ENCODE data around the gene NFX1. TPM values are rescaled to one million over a fixed set of nuclear protein-coding genes. Genes with fewer than 3 reads are reported as not detected.

NFX1 gene
- total RNA-seq, 4 donors from 2014 or later = 31.7 to 53.9 (median 42.3) TPM

DNA sequence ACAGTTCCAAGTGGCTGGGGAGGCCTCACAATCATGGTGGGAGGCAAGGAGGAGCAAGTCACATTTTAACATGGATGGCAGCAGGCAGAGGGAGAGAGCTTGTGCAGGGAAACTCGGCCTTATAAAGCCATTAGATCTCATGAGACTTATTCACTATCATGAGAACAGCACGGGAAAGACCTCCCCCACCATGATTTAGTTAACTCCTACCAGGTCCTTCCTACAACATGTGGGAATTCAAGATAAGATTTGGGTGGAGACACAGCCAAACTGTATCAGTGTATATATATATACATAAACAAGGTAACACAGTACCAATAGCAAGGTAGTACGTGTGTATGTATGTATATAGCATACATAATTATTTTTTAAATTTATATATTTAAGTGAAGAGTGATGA is 50.9 kb downstream of the NFX1 start:
- H3K4me1 ChIP-seq = no peaks in the 10 kb centered on the region
- no peaks in the 10 kb centered on the region for H3K27me3 ChIP-seq
- no peak overlapping the region for H3K4me3 ChIP-seq
- peaks cover 0 to 7% (median 0%) of the 10 kb centered on the region in 3 donors for H3K9me3 ChIP-seq
- H3K27ac ChIP-seq = no peak overlapping the region
- H3K36me3 ChIP-seq = peaks cover 0 to 100% of the 10 kb centered on the region in 2 donors
- ATAC-seq = no peak
- 92 to 100% methylated on average over 2 to 3 of the region's 3 CpGs for WGBS, 2 donors (ENCODE audit: low coverage in 1 of 2)
- TF ChIP-seq, protein P1, sequence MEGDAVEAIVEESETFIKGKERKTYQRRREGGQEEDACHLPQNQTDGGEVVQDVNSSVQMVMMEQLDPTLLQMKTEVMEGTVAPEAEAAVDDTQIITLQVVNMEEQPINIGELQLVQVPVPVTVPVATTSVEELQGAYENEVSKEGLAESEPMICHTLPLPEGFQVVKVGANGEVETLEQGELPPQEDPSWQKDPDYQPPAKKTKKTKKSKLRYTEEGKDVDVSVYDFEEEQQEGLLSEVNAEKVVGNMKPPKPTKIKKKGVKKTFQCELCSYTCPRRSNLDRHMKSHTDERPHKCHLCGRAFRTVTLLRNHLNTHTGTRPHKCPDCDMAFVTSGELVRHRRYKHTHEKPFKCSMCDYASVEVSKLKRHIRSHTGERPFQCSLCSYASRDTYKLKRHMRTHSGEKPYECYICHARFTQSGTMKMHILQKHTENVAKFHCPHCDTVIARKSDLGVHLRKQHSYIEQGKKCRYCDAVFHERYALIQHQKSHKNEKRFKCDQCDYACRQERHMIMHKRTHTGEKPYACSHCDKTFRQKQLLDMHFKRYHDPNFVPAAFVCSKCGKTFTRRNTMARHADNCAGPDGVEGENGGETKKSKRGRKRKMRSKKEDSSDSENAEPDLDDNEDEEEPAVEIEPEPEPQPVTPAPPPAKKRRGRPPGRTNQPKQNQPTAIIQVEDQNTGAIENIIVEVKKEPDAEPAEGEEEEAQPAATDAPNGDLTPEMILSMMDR (IDR thresholded peaks at IDR 0.05) = no peak
- no peak for TF ChIP-seq EP300 (IDR thresholded peaks at IDR 0.05)
- no peak for TF ChIP-seq POLR2AphosphoS5 (IDR thresholded peaks at IDR 0.05)
- no peak for TF ChIP-seq POLR2A (IDR thresholded peaks at IDR 0.05)

DNA sequence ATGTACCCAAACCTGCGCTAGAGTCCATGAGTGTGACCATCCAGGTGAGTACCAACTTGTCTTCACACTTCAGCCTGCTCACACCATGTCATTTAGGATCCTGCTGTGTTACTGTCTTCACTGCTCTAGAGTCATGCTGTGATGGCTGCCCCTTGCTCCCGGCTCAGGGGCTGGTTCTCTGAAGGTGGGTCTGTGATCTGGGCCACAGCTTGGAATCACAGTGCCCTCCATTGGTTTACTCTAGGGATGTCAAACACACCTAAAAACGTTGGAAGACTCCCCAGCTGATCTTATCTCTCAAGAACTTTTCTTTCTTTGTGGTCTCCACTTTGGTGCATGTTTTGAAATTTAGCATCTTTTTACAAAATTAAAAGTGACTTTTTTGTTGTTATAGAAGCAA is 53.8 kb downstream of the NFX1 start:
- TF ChIP-seq, protein P1 (IDR thresholded peaks at IDR 0.05) = no peak
- TF ChIP-seq EP300 (IDR thresholded peaks at IDR 0.05) = no peak
- TF ChIP-seq POLR2A (IDR thresholded peaks at IDR 0.05) = no peak
- TF ChIP-seq POLR2AphosphoS5 (IDR thresholded peaks at IDR 0.05) = no peak
- WGBS, 2 donors (ENCODE audit: low coverage in 1 of 2) = 67 to 100% methylated on average over 2 of the region's 3 CpGs
- Histone ChIP-seq H3K36me3 (peaks cover 0 to 100% of the 10 kb centered on the region in 2 donors), H3K4me1 (no peaks in the 10 kb centered on the region), H3K9me3 (peaks cover 0 to 7% (median 0%) of the 10 kb centered on the region in 3 donors), H3K27ac (no peak overlapping the region), H3K27me3 (no peaks in the 10 kb centered on the region), H3K4me3 (no peak overlapping the region)
- ATAC-seq = no peak

DNA sequence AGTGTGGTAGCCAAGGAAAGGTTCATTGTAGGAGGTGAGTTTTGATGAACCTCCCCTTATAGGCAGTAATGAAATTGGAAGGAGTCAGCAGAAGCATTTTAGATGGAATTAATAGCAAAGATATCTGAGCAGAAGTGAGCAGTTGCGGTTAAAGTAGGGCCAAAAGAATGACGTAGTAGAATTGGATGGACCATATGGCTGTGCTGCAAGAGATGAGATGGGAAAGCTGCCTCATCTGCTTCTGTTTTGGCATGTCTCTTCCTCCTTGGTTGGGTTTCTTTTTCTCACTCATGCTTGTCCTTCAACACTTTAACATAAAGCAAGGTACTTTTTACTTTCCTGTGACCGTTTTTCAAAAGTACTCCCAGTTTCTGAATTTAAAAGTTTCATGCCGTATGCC is 56.2 kb downstream of the NFX1 start:
- TF ChIP-seq POLR2AphosphoS5 (IDR thresholded peaks at IDR 0.05) (no peak), EP300 (IDR thresholded peaks at IDR 0.05) (no peak), POLR2A (IDR thresholded peaks at IDR 0.05) (no peak)
- TF ChIP-seq, protein P1 (IDR thresholded peaks at IDR 0.05) = no peak
- Histone ChIP-seq H3K9me3 (no peaks in the 10 kb centered on the region), H3K27ac (peak overlapping the region in 3 of 4 donors; percentile 42 to 65 (median 48)), H3K4me3 (no peak overlapping the region), H3K27me3 (no peaks in the 10 kb centered on the region), H3K4me1 (peaks cover 0 to 20% (median 12%) of the 10 kb centered on the region in 3 donors), H3K36me3 (peaks cover 0 to 79% of the 10 kb centered on the region in 2 donors)
- ATAC-seq = no peak
- 26 to 51% methylated on average over 4 of the region's 4 CpGs for WGBS, 2 donors (ENCODE audit: low coverage in 1 of 2)

DNA sequence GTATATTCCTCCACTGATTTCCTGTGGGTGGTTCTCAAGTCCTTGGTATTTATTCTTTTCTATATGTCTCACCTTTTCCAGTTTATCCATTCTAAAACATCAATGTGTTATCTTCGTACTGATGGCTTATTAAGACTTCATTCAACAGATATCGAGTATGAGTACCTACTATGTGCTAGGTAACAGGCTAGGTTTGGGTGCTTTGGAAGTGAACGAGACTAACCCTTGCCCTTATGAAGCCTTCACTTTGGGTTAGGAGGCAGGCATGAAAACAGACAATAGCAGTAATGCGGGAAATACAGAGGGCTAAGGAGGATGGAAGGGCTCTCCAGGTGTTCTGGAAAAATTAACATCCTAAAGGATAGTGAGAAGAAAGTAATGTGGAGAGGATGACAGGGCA is 58.7 kb downstream of the NFX1 start:
- Histone ChIP-seq H3K9me3 (no peaks in the 10 kb centered on the region), H3K27ac (peak overlapping the region in 3 of 4 donors; percentile 71 to 86 (median 84)), H3K36me3 (peaks cover 0 to 58% of the 10 kb centered on the region in 2 donors), H3K4me3 (no peak overlapping the region), H3K4me1 (peaks cover 0 to 22% (median 12%) of the 10 kb centered on the region in 3 donors), H3K27me3 (no peaks in the 10 kb centered on the region)
- ATAC-seq = no peak
- TF ChIP-seq, protein P1 (IDR thresholded peaks at IDR 0.05) = no peak
- TF ChIP-seq POLR2AphosphoS5 (IDR thresholded peaks at IDR 0.05) (no peak), EP300 (IDR thresholded peaks at IDR 0.05) (no peak), POLR2A (IDR thresholded peaks at IDR 0.05) (no peak)
- 90% methylated on average over 4 of the region's 4 CpGs; no CpG with 5 or more reads in 1 of the 2 donors for WGBS, 2 donors (ENCODE audit: low coverage in 1 of 2)

DNA sequence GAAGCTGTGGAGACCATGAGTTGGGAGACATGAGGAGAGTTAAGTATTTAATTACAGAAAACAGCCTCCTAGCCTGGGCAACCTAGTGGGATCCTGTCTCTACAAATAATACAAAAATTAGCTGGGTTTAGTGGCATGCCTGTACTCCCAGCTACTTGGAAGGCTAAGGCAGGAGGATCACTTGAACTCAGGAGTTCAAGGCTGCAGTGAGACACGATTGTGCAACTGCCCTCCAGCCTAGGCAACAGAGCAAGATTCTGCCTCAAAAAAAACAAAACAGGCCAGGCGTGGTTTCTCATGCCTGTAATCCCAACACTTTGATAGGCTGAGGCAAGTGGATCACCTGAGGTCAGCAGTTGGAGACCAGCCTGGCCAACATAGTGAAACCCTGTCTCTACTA is 59.4 kb downstream of the NFX1 start:
- H3K36me3 ChIP-seq = peaks cover 0 to 57% of the 10 kb centered on the region in 2 donors
- no peak overlapping the region for H3K4me3 ChIP-seq
- H3K9me3 ChIP-seq = no peaks in the 10 kb centered on the region
- H3K27me3 ChIP-seq = no peaks in the 10 kb centered on the region
- ATAC-seq = peak; percentile 20
- H3K27ac ChIP-seq = peak overlapping the region; percentile 40 to 86 (median 78)
- 40 to 67% methylated on average over 1 of the region's 2 CpGs for WGBS, 2 donors (ENCODE audit: low coverage in 1 of 2)
- H3K4me1 ChIP-seq = peaks cover 0 to 27% (median 12%) of the 10 kb centered on the region in 3 donors
- TF ChIP-seq, protein P1 (IDR thresholded peaks at IDR 0.05) = no peak
- TF ChIP-seq POLR2AphosphoS5 (IDR thresholded peaks at IDR 0.05) (peak; percentile 7), EP300 (IDR thresholded peaks at IDR 0.05) (no peak)

All from gastroesophageal sphincter (tissue), 4 donors.